GM12872 (cell line): Measurements from ENCODE around the gene ZNF318.

Source experiments
- TF ChIP-seq, protein P1 (sequence below): IDR thresholded peaks from 3 replicates; pipeline ENCODE4 v1.5.1; 2011; ENCODE audit warnings: low read depth, mild to moderate bottlenecking, low read length, moderate library complexity; ENCODE audit not compliant: insufficient read depth

ZNF318 gene

DNA sequence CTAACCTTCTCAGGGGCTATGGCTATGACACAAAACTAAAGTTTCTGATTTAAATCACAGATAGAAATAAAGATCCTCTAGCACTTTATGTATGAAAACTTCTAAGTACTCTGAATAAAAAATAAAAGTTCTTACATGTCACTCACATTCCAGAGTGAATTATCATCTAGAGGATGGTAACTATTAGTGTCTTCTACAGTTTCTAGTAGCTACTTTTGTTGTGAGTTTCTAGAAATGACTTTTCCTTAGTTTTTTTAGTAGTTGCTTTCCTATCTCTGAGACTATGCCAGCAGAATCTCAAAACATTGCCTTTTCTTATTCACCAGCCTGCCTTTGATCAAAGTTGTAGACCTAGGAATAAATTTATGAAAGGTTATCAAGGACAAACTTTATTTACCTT is 10.1 kb downstream of the ZNF318 start:
- TF ChIP-seq, protein P1, sequence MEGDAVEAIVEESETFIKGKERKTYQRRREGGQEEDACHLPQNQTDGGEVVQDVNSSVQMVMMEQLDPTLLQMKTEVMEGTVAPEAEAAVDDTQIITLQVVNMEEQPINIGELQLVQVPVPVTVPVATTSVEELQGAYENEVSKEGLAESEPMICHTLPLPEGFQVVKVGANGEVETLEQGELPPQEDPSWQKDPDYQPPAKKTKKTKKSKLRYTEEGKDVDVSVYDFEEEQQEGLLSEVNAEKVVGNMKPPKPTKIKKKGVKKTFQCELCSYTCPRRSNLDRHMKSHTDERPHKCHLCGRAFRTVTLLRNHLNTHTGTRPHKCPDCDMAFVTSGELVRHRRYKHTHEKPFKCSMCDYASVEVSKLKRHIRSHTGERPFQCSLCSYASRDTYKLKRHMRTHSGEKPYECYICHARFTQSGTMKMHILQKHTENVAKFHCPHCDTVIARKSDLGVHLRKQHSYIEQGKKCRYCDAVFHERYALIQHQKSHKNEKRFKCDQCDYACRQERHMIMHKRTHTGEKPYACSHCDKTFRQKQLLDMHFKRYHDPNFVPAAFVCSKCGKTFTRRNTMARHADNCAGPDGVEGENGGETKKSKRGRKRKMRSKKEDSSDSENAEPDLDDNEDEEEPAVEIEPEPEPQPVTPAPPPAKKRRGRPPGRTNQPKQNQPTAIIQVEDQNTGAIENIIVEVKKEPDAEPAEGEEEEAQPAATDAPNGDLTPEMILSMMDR: no peak

GRCh38 chr6:43355862-43356590 is 13.4 kb downstream of the ZNF318 start:
- TF ChIP-seq, protein P1: peak; percentile 47; the same call in 1 of the 3 replicates

GRCh38 chr6:43347444-43347843 is 22.0 kb downstream of the ZNF318 start:
- TF ChIP-seq, protein P1: no peak

GRCh38 chr6:43347021-43347420 is 22.4 kb downstream of the ZNF318 start:
- TF ChIP-seq, protein P1: no peak

- TF ChIP-seq, protein P1: no peak
Measured at GRCh38 chr6:43339168-43339567, 30.3 kb downstream of the ZNF318 start.

DNA sequence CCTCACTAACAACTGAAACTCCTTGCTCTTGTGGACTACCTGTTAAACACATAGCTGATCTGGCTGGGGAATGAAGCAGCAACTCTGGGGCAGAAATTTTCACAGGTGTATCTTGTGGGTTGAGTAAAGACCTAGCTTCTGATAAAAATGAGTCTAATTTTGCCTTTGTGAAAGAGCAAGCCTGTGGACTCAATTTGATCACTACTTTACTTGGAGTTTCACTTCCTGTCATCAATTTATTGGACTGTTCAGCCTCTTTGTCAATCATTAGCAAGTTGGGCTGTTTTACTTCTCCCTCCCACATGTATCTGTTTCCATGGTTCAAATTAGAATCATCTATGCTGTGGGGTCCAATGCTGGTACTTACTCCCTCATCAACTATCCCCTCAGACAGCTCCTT is 31.2 kb downstream of the ZNF318 start:
- TF ChIP-seq, protein P1: no peak

- TF ChIP-seq, protein P1: no peak
Measured at GRCh38 chr6:43336382-43336781, 33.1 kb downstream of the ZNF318 start.
